HL-60 (cell line): Measurements from ENCODE around the gene EGFR.

Source experiments
- CTCF ChIP-seq: IDR thresholded peaks from one replicate; pipeline ENCODE4 v1.5.1; 2011; ENCODE audit warnings: low read length, control low read depth, inconsistent platforms; ENCODE audit not compliant: insufficient read depth
- GABPA ChIP-seq: IDR thresholded peaks from 2 replicates; pipeline ENCODE4 v1.6.1; 2012; ENCODE audit warnings: low read depth
- POLR2AphosphoS5 ChIP-seq: IDR thresholded peaks from 2 replicates; pipeline ENCODE4 v1.6.1; 2012; ENCODE audit warnings: low read depth
- REST ChIP-seq: IDR thresholded peaks from 2 replicates; pipeline ENCODE4 v1.6.1; 2012; ENCODE audit warnings: low read depth; ENCODE audit not compliant: insufficient replicate concordance

- no peak for TF ChIP-seq CTCF
- TF ChIP-seq REST: no peak
- TF ChIP-seq POLR2AphosphoS5: no peak
- TF ChIP-seq GABPA: no peak
Observed at GRCh38 chr7:55082228-55082603, 63.4 kb downstream of the EGFR start.
